DOHH2 (cell line): ENCODE measurements around the gene KCTD10.

Source experiments
- H3F3A ChIP-seq: fragments of 200-600 bp; sonication (generic), shearing (Covaris generic); 2 replicates; pipeline ENCODE4 v1.6.0; 2016; ENCODE audit warnings: antibody characterized with exemption, mild to moderate bottlenecking; ENCODE audit not compliant: control insufficient read depth, insufficient read depth
- H3K27ac ChIP-seq: fragments of 200-600 bp; sonication (generic); 2 replicates; pipeline ENCODE4 v1.5.1; 2014; ENCODE audit warnings: low read depth, mild to moderate bottlenecking, low read length, moderate library complexity
- H3K27me3 ChIP-seq: fragments of 200-600 bp; sonication (generic); 2 replicates; pipeline ENCODE4 v1.6.1; 2014; ENCODE audit warnings: mild to moderate bottlenecking, low read length, mixed read lengths; ENCODE audit not compliant: control insufficient read depth
- H3K36me3 ChIP-seq: fragments of 200-600 bp; sonication (generic); 2 replicates; pipeline ENCODE4 v1.6.1; 2014; ENCODE audit warnings: mild to moderate bottlenecking, low read length, moderate library complexity, mixed read lengths; ENCODE audit not compliant: control insufficient read depth
- H3K4me1 ChIP-seq: fragments of 200-600 bp; sonication (generic); 2 replicates; pipeline ENCODE4 v1.6.1; 2014; ENCODE audit warnings: mild to moderate bottlenecking, low read length, mixed read lengths; ENCODE audit not compliant: control insufficient read depth
- H3K4me2 ChIP-seq: fragments of 200-600 bp; sonication (generic); 2 replicates; pipeline ENCODE4 v1.6.0; 2014; ENCODE audit warnings: mild to moderate bottlenecking, low read length, moderate library complexity
- H3K4me3 ChIP-seq: fragments of 200-600 bp; sonication (generic); 2 replicates; pipeline ENCODE4 v1.5.1; 2014; ENCODE audit warnings: mild to moderate bottlenecking, low read length, mixed read lengths
- H3K79me2 ChIP-seq: fragments of 200-600 bp; sonication (generic); 2 replicates; pipeline ENCODE4 v1.6.1; 2014; ENCODE audit warnings: mild to moderate bottlenecking, low read length, mixed read lengths; ENCODE audit not compliant: control insufficient read depth
- H3K9me2 ChIP-seq: fragments of 200-600 bp; sonication (generic); replicated peaks from 2 replicates; pipeline ENCODE4 v1.6.1; 2014; ENCODE audit warnings: mild to moderate bottlenecking, low read length, mixed read lengths; ENCODE audit not compliant: control insufficient read depth
- H3K9me3 ChIP-seq: fragments of 200-600 bp; sonication (generic); 2 replicates; pipeline ENCODE4 v1.6.1; 2014; ENCODE audit warnings: antibody characterized with exemption, low read length, mixed read lengths; ENCODE audit not compliant: control insufficient read depth, insufficient read depth
- H4K20me1 ChIP-seq: fragments of 200-600 bp; sonication (generic); 2 replicates; pipeline ENCODE4 v1.6.0; 2014; ENCODE audit warnings: low read depth, mild to moderate bottlenecking, antibody characterized with exemption, low read length, moderate library complexity; ENCODE audit not compliant: control insufficient read depth, insufficient read depth
- EZH2phosphoT487 ChIP-seq: fragments of 200-600 bp; sonication (generic); IDR thresholded peaks from 2 replicates; pipeline ENCODE4 v1.6.1; 2017; ENCODE audit warnings: borderline replicate concordance, mild to moderate bottlenecking, antibody characterized with exemption, low read length, moderate library complexity, mixed read lengths
- TF ChIP-seq, protein P1 (sequence below): fragments of 200-600 bp; sonication (generic); IDR thresholded peaks from one replicate; pipeline ENCODE4 v1.5.1; 2014; ENCODE audit warnings: antibody characterized with exemption, mild to moderate bottlenecking, low read depth, low read length; ENCODE audit not compliant: poor library complexity, severe bottlenecking

The KCTD10 gene

GRCh38 chr12:109463756-109464155 is 13.3 kb downstream of the KCTD10 start:
- Histone ChIP-seq H3K9me2 (no peaks in the 10 kb centered on the region), H3K27me3 (no peaks in the 10 kb centered on the region), H3K36me3 (peaks cover 19% of the 10 kb centered on the region), H3K27ac (no peak overlapping the region), H4K20me1 (0 out of 2 replicates have a peak, but pooled peaks cover 11% of the 10 kb centered on the region), H3K4me3 (no peak overlapping the region), H3K4me1 (peaks cover 15% of the 10 kb centered on the region), H3F3A (no peaks in the 10 kb centered on the region), H3K79me2 (peaks cover 56% of the 10 kb centered on the region), H3K4me2 (no peak overlapping the region), H3K9me3 (no peaks in the 10 kb centered on the region)
- no peak for TF ChIP-seq EZH2phosphoT487
- TF ChIP-seq, protein P1, sequence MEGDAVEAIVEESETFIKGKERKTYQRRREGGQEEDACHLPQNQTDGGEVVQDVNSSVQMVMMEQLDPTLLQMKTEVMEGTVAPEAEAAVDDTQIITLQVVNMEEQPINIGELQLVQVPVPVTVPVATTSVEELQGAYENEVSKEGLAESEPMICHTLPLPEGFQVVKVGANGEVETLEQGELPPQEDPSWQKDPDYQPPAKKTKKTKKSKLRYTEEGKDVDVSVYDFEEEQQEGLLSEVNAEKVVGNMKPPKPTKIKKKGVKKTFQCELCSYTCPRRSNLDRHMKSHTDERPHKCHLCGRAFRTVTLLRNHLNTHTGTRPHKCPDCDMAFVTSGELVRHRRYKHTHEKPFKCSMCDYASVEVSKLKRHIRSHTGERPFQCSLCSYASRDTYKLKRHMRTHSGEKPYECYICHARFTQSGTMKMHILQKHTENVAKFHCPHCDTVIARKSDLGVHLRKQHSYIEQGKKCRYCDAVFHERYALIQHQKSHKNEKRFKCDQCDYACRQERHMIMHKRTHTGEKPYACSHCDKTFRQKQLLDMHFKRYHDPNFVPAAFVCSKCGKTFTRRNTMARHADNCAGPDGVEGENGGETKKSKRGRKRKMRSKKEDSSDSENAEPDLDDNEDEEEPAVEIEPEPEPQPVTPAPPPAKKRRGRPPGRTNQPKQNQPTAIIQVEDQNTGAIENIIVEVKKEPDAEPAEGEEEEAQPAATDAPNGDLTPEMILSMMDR = no peak

GRCh38 chr12:109462868-109463692 is 14.0 kb downstream of the KCTD10 start:
- Histone ChIP-seq H3K9me2 (no peaks in the 10 kb centered on the region), H3K4me3 (no peak overlapping the region), H3K27ac (no peak overlapping the region), H3K27me3 (no peaks in the 10 kb centered on the region), H3F3A (no peaks in the 10 kb centered on the region), H3K4me2 (no peak overlapping the region), H4K20me1 (0 out of 2 replicates have a peak, but pooled peaks cover 11% of the 10 kb centered on the region), H3K36me3 (peaks cover 16% of the 10 kb centered on the region), H3K79me2 (peaks cover 56% of the 10 kb centered on the region), H3K4me1 (peaks cover 15% of the 10 kb centered on the region), H3K9me3 (no peaks in the 10 kb centered on the region)
- TF ChIP-seq, protein P1 = no peak
- no peak for TF ChIP-seq EZH2phosphoT487

DNA sequence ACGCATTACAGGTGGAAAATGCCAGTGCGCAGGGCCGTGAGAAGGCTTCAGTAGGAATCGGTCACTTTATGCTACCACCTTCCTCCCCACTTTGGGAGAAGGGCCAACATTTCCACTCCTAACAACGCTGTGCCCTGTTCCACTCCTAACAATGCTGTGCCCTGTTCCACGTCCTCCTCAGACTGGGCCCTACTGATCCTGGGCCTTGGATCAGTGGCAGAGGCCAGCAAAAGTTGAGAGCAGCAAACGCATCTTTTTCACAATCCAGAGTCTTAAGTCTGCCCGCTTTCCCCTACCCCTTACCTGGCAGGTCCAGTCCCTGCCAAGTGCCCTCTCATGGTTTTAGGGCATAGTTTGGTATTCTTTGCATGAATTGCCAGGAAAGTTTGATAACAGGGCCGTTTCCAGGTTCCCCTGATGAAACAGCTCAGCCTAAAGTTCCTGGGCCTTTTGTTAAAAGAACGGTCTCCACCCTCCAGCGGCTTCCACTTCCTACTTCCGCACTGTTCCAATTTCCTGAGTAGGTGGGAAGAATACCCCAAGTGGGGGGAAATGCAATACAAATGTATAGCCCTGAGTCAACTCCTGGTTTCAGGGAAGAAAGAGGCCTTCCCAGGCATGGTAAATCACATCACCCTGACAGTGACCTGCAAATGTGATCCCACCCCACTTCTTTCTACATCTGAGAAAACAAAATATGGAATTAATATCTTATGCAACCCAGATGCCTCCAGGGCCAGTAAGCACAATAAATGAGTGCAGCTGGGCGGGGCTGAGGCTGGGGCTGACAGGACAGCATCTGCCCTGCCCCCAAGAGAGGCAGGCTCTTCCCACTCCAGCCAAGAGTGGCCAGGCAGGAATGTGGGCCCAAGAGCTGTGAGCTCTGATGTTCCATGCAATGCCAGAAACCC is 15.0 kb downstream of the KCTD10 start:
- Histone ChIP-seq H3K79me2 (peaks cover 55% of the 10 kb centered on the region), H3K4me3 (no peak overlapping the region), H3F3A (no peaks in the 10 kb centered on the region), H3K36me3 (peaks cover 24% of the 10 kb centered on the region), H3K4me2 (no peak overlapping the region), H4K20me1 (0 out of 2 replicates have a peak, but pooled peaks cover 11% of the 10 kb centered on the region), H3K27ac (no peak overlapping the region), H3K4me1 (peaks cover 15% of the 10 kb centered on the region), H3K9me3 (no peaks in the 10 kb centered on the region), H3K27me3 (no peaks in the 10 kb centered on the region), H3K9me2 (no peaks in the 10 kb centered on the region)
- no peak for TF ChIP-seq EZH2phosphoT487
- TF ChIP-seq, protein P1 = no peak
